WTC11 (cell line): ENCODE results near the gene SIGLEC11. TPM values are rescaled to one million over a fixed set of nuclear protein-coding genes. Genes with fewer than 3 reads are reported as not detected.

Source experiments
- ATAC-seq: fragments of 200-7000 bp; cut with Tn5 transposase; 2 replicates; pipeline ENCODE4 v1.10.0; 2021; ENCODE audit warnings: mild to moderate bottlenecking, moderate library complexity
- CTCF ChIA-PET: fragments of 300-600 bp; sonication (Branson Sonifier 250); formaldehyde crosslinking; loops from one replicate; lab custom pipeline; 2021; ENCODE audit warnings: antibody characterized with exemption; lab: Charles Lee
- POLR2A ChIA-PET: fragments of 350-600 bp; sonication (Branson Sonifier 250); formaldehyde crosslinking; loops from one replicate; lab custom pipeline; 2021; ENCODE audit warnings: antibody characterized with exemption; lab: Charles Lee
- DNase-seq: peaks from one replicate; pipeline ENCODE4 v3.0.0; 2021; ENCODE audit warnings: low spot score
- H3K27ac Mint-ChIP-seq: 2 replicates; pipeline ENCODE4 v1.8.0; 2021; ENCODE audit warnings: mixed read lengths
- H3K27me3 Mint-ChIP-seq: 2 replicates; pipeline ENCODE4 v1.8.0; 2021; ENCODE audit warnings: low read depth, mild to moderate bottlenecking, moderate library complexity, mixed read lengths
- H3K36me3 Mint-ChIP-seq: 2 replicates; pipeline ENCODE4 v1.8.0; 2021; ENCODE audit warnings: mixed read lengths
- H3K4me1 Mint-ChIP-seq: 2 replicates; pipeline ENCODE4 v1.8.0; 2022; ENCODE audit warnings: mixed read lengths
- H3K4me3 Mint-ChIP-seq: 2 replicates; pipeline ENCODE4 v1.8.0; 2021; ENCODE audit warnings: mild to moderate bottlenecking, moderate library complexity, mixed read lengths
- H3K9me3 Mint-ChIP-seq: 2 replicates; pipeline ENCODE4 v1.8.0; 2021; ENCODE audit warnings: mixed read lengths
- ATF3 ChIP-seq: sonication (generic); formaldehyde crosslinking; conservative IDR thresholded peaks from 2 replicates; pipeline ENCODE4 v1.8.1; 2022; ENCODE audit warnings: mild to moderate bottlenecking, missing genetic modification reagents
- CDX4 ChIP-seq: fragments of 250-450 bp; sonication (Bioruptor Pico); IDR thresholded peaks from 2 replicates; pipeline ENCODE4 v1.9.0; 2021; ENCODE audit warnings: moderate library complexity, mild to moderate bottlenecking, inconsistent platforms, borderline replicate concordance
- ERG ChIP-seq: fragments of 250-450 bp; sonication (Bioruptor Pico); IDR thresholded peaks from 2 replicates; pipeline ENCODE4 v1.8.0; 2021; ENCODE audit warnings: mild to moderate bottlenecking
- ESRRA ChIP-seq: sonication (generic); formaldehyde crosslinking; IDR thresholded peaks from 2 replicates; pipeline ENCODE4 v1.8.1; 2022; ENCODE audit warnings: mild to moderate bottlenecking, missing genetic modification reagents, borderline replicate concordance
- ETV6 ChIP-seq: sonication (generic); formaldehyde crosslinking; IDR thresholded peaks from 2 replicates; pipeline ENCODE4 v1.8.1; 2022; ENCODE audit warnings: mild to moderate bottlenecking, missing genetic modification reagents
- JUN ChIP-seq: sonication (generic); formaldehyde crosslinking; IDR thresholded peaks from 2 replicates; pipeline ENCODE4 v1.8.0; 2023; ENCODE audit warnings: mild to moderate bottlenecking, missing genetic modification reagents
- MXD4 ChIP-seq: fragments of 250-450 bp; sonication (Bioruptor Pico); IDR thresholded peaks from 2 replicates; pipeline ENCODE4 v1.8.0; 2021; ENCODE audit warnings: mild to moderate bottlenecking, moderate library complexity, borderline replicate concordance
- MYBL2 ChIP-seq: sonication (generic); formaldehyde crosslinking; IDR thresholded peaks from 2 replicates; pipeline ENCODE4 v1.8.1; 2023; ENCODE audit warnings: mild to moderate bottlenecking, moderate library complexity, missing genetic modification reagents
- PRRX2 ChIP-seq: fragments of 250-450 bp; sonication (Bioruptor Pico); IDR thresholded peaks from 2 replicates; pipeline ENCODE4 v1.8.0; 2021; ENCODE audit warnings: mild to moderate bottlenecking
- RORB ChIP-seq: fragments of 250-450 bp; sonication (Bioruptor Pico); IDR thresholded peaks from 2 replicates; pipeline ENCODE4 v1.9.0; 2021; ENCODE audit warnings: mild to moderate bottlenecking
- SP1 ChIP-seq: sonication (generic); formaldehyde crosslinking; conservative IDR thresholded peaks from 2 replicates; pipeline ENCODE4 v1.8.1; 2022; ENCODE audit warnings: missing genetic modification reagents
- TCF7 ChIP-seq: sonication (generic); formaldehyde crosslinking; IDR thresholded peaks from 2 replicates; pipeline ENCODE4 v1.8.0; 2022; ENCODE audit warnings: mild to moderate bottlenecking, low read depth, missing genetic modification reagents, moderate library complexity
- TEAD1 ChIP-seq: sonication (generic); formaldehyde crosslinking; IDR thresholded peaks from 2 replicates; pipeline ENCODE4 v1.8.0; 2022; ENCODE audit warnings: mild to moderate bottlenecking, missing genetic modification reagents
- TEAD4 ChIP-seq: sonication (generic); formaldehyde crosslinking; IDR thresholded peaks from 2 replicates; pipeline ENCODE4 v1.8.0; 2022; ENCODE audit warnings: mild to moderate bottlenecking, missing genetic modification reagents
- ZNF423 ChIP-seq: fragments of 250-450 bp; sonication (Bioruptor Pico); IDR thresholded peaks from 2 replicates; pipeline ENCODE4 v2.1.2; 2022; ENCODE audit warnings: mild to moderate bottlenecking, moderate library complexity
- ZNF425 ChIP-seq: fragments of 250-450 bp; sonication (Bioruptor Pico); conservative IDR thresholded peaks from 2 replicates; pipeline ENCODE4 v1.9.0; 2021; ENCODE audit warnings: mild to moderate bottlenecking
- ZNF671 ChIP-seq: fragments of 250-450 bp; sonication (Bioruptor Pico); IDR thresholded peaks from 2 replicates; pipeline ENCODE4 v1.8.0; 2021; ENCODE audit warnings: mild to moderate bottlenecking
- ZSCAN18 ChIP-seq: fragments of 250-450 bp; sonication (Bioruptor Pico); IDR thresholded peaks from 2 replicates; pipeline ENCODE4 v2.1.2; 2022; ENCODE audit warnings: mild to moderate bottlenecking, moderate library complexity
- total RNA-seq: library from RNA; stranded (reverse); gene quantifications from 3 replicates; pipeline ENCODE4 v1.2.3, GENCODE V29; 2021
- TF ChIP-seq, protein P1 (sequence below): sonication (generic); formaldehyde crosslinking; IDR thresholded peaks from 2 replicates; pipeline ENCODE4 v1.8.1; 2023; ENCODE audit warnings: mild to moderate bottlenecking, moderate library complexity, missing genetic modification reagents
- TF ChIP-seq, protein P2 (sequence below): sonication (generic); formaldehyde crosslinking; IDR thresholded peaks from 2 replicates; pipeline ENCODE4 v1.8.1; 2023; ENCODE audit warnings: mild to moderate bottlenecking, missing genetic modification reagents
- TF ChIP-seq, protein P3 (sequence below): sonication (generic); formaldehyde crosslinking; IDR thresholded peaks from 2 replicates; pipeline ENCODE4 v1.8.1; 2022; ENCODE audit warnings: mild to moderate bottlenecking, missing genetic modification reagents, moderate library complexity, borderline replicate concordance

The SIGLEC11 gene
- total RNA-seq, 1 experiment from 2014 or later: not detected

DNA sequence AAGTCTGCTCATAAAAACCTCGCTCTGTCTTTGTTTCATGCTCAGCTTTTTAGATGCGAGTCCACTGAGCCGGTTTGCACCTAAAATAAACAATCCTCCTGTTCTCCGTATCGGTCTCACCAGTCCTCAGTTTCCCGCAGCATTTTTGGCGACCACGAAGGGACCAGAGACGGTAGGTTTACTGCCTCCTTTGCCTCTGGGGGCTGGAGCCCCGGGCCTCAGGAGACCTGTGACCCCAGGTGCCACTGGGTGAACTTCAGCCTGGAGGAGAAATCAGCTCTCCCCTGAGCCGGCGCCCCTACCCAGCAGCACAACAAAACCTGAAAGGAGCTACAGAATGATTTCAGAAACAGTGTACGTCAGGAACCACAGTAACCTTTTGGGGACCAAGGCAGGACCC is 8.1 kb downstream of the SIGLEC11 start:
- Mint-ChIP-seq H3K27ac (no peak overlapping the region), H3K27me3 (no peaks in the 10 kb centered on the region), H3K4me3 (no peak overlapping the region), H3K9me3 (peaks cover 9% of the 10 kb centered on the region; the same call in 1 of the 2 replicates), H3K4me1 (peaks cover 46% of the 10 kb centered on the region), H3K36me3 (no peaks in the 10 kb centered on the region)
- ATAC-seq (no peak), DNase-seq (no peak)
- TF ChIP-seq ZNF425 (no peak), ZNF423 (no peak), SP1 (CRISPR knock-in tag) (no peak), PRRX2 (CRISPR knock-in tag) (no peak), ETV6 (CRISPR knock-in tag) (no peak), ESRRA (CRISPR knock-in tag) (no peak), ERG (CRISPR knock-in tag) (no peak), ATF3 (CRISPR knock-in tag) (no peak), TCF7 (CRISPR knock-in tag) (no peak), JUN (CRISPR knock-in tag) (no peak), ZSCAN18 (no peak), TEAD4 (CRISPR knock-in tag) (no peak), RORB (no peak)
- TF ChIP-seq, protein P1, sequence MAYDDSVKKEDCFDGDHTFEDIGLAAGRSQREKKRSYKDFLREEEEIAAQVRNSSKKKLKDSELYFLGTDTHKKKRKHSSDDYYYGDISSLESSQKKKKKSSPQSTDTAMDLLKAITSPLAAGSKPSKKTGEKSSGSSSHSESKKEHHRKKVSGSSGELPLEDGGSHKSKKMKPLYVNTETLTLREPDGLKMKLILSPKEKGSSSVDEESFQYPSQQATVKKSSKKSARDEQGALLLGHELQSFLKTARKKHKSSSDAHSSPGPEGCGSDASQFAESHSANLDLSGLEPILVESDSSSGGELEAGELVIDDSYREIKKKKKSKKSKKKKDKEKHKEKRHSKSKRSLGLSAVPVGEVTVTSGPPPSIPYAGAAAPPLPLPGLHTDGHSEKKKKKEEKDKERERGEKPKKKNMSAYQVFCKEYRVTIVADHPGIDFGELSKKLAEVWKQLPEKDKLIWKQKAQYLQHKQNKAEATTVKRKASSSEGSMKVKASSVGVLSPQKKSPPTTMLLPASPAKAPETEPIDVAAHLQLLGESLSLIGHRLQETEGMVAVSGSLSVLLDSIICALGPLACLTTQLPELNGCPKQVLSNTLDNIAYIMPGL (CRISPR knock-in tag): no peak
- TF ChIP-seq, protein P2, sequence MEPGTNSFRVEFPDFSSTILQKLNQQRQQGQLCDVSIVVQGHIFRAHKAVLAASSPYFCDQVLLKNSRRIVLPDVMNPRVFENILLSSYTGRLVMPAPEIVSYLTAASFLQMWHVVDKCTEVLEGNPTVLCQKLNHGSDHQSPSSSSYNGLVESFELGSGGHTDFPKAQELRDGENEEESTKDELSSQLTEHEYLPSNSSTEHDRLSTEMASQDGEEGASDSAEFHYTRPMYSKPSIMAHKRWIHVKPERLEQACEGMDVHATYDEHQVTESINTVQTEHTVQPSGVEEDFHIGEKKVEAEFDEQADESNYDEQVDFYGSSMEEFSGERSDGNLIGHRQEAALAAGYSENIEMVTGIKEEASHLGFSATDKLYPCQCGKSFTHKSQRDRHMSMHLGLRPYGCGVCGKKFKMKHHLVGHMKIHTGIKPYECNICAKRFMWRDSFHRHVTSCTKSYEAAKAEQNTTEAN (CRISPR knock-in tag): no peak
- TF ChIP-seq, protein P3, sequence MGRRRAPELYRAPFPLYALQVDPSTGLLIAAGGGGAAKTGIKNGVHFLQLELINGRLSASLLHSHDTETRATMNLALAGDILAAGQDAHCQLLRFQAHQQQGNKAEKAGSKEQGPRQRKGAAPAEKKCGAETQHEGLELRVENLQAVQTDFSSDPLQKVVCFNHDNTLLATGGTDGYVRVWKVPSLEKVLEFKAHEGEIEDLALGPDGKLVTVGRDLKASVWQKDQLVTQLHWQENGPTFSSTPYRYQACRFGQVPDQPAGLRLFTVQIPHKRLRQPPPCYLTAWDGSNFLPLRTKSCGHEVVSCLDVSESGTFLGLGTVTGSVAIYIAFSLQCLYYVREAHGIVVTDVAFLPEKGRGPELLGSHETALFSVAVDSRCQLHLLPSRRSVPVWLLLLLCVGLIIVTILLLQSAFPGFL (CRISPR knock-in tag): no peak
- POLR2A ChIA-PET: no interaction called here
- CTCF ChIA-PET: interaction anchor here (1.4 to 4.0 kb wide), 4 partner anchors 13 to 63 kb away, joined by 3 to 22 read pairs (median 6); no protein-coding TSS in a partner anchor

GRCh38 chr19:49952479-49952836 is 8.5 kb downstream of the SIGLEC11 start:
- no peak overlapping the region for H3K4me3 Mint-ChIP-seq
- ChIA-PET CTCF (interaction anchor here (1.4 to 4.0 kb wide), 2 partner anchors 15 to 56 kb away, joined by 3 to 22 read pairs; no protein-coding TSS in a partner anchor), POLR2A (no interaction called here)
- peaks cover 9% of the 10 kb centered on the region; the same call in 1 of the 2 replicates for H3K9me3 Mint-ChIP-seq
- peaks cover 42% of the 10 kb centered on the region for H3K4me1 Mint-ChIP-seq
- ATAC-seq (no peak), DNase-seq (no peak)
- no peak overlapping the region for H3K27ac Mint-ChIP-seq
- H3K36me3 Mint-ChIP-seq: no peaks in the 10 kb centered on the region
- H3K27me3 Mint-ChIP-seq: no peaks in the 10 kb centered on the region
- TF ChIP-seq ZNF671 (CRISPR knock-in tag) (no peak), ATF3 (CRISPR knock-in tag) (no peak), TEAD1 (CRISPR knock-in tag) (no peak), MXD4 (no peak), CDX4 (CRISPR knock-in tag) (no peak), MYBL2 (CRISPR knock-in tag) (no peak)
- TF ChIP-seq, protein P1 (CRISPR knock-in tag): no peak
